DOHH2 (cell line): ENCODE measurements around the gene LBX1.

Experiments used
- CTCF ChIP-seq: fragments of 200-600 bp; sonication (generic); IDR thresholded peaks from one replicate; pipeline ENCODE4 v1.5.1; 2014; ENCODE audit warnings: antibody characterized with exemption, mild to moderate bottlenecking, low read depth, low read length; ENCODE audit not compliant: poor library complexity, severe bottlenecking
- EZH2phosphoT487 ChIP-seq: fragments of 200-600 bp; sonication (generic); IDR thresholded peaks from 2 replicates; pipeline ENCODE4 v1.6.1; 2017; ENCODE audit warnings: borderline replicate concordance, mild to moderate bottlenecking, antibody characterized with exemption, low read length, moderate library complexity, mixed read lengths

GRCh38 chr10:101250136-101250535 is 20.9 kb upstream of the LBX1 start:
- TF ChIP-seq CTCF (no peak), EZH2phosphoT487 (no peak)
